ENCODE data around the gene BCKDHA. TPM values are rescaled to one million over a fixed set of nuclear protein-coding genes. Genes with fewer than 3 reads are reported as not detected.
"Not testable (repeated sequence)": the region's sequence is repeated elsewhere in the genome, so short reads cannot be mapped to it uniquely, and the experiment has no call there.

The BCKDHA gene
- total RNA-seq, 1 donor from 2014 or later = 50.4 TPM

DNA sequence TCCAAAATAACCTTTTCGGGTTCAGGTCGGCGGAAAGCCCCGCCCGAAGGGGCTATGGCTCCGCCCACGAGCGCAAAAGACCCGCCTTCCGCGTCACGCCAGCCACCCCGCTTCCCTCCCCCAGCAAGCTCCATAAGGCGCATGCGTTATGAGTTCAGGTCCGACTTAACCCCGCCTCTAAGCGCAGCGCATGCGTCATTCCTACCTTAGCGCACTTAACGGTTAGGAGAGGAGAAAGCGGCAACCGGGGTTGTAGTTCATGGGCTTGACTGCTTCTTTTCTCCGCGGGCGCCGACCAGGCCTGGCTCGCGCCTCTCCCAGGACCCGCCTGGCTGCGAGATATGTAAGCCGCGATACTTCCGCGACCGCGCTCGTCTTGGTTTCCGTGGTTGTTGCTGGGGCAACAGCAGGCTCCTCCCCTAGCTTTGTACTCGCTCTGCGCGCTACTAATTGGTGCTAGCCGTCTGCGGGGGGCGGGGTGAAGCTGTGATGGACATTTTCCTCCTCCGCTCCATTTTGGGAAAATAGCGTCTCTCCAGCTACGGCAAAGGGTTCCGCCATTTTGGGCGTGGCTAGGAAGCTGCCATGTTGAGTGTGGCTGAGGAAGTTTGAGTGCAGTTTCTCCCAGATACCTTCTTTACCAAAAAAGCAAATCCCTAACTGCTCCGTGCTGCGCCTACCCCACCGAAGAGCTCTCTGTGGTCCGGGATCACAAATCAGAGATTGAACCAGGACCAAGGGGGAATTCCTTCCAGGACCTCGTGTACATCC, 33.7 kb upstream of the BCKDHA start, which contains the start of gene B9D2:
TSS of gene B9D2 (minus strand) at position 397 of the 771 bp plus-strand sequence. CDS start 630 bp downstream, outside the sequence.
- DNase-seq = peak; percentile 99
- intact Hi-C loops (cut with DNase I) = no loop called here
- ATAC-seq (ENCODE audit: poor library complexity) = peak; percentile 97

GRCh38 chr19:41364524-41365391, 32.9 kb upstream of the BCKDHA start:
- ATAC-seq (ENCODE audit: poor library complexity) (peak; percentile 2), DNase-seq (no peak)
- intact Hi-C loops (cut with DNase I) = no loop called here

DNA sequence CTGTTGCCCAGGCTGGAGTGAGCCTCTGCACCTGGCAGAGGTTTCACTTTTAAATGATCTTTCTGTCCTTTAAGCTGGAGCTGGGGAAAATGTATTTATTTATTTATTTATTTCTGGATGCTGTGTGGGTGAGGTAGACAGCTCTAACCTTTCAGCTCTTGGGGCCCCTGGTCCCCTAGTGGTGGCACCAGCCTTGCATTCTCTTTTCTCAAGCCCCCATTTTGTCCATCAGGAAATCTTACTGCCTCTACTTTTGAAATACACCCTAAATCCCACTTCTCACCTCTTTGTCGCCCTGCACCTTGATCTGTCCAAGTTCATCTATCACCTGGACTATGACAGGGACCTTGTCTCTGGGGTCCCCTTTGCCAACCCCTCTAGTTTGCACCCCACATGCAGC, 31.5 kb upstream of the BCKDHA start:
- DNase-seq = no peak
- intact Hi-C loops (cut with DNase I) = no loop called here
- no peak for ATAC-seq (ENCODE audit: poor library complexity)

DNA sequence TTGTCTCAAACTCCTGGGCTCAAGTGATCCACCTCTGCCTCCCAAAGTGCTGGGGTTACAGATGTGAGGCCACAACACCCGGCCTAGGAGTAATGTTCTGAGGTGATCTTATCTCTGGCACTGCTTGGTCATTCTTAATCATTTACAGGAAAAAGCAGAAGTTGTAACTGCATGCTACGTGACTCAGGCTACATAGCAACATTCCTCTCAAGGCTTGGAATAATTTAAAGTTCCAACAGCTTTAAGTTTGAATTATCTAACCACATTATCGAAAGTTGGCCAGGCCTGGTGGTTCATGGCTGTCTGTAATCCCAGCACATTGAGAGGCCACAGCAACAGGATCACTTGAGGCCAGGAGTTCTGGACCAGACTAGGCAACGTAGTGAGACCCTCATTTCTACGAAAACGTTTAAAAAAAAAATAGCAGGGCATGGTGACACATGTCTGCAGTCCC, 29.7 kb upstream of the BCKDHA start:
- intact Hi-C loops (cut with DNase I) = no loop called here
- ATAC-seq (ENCODE audit: poor library complexity) (no peak), DNase-seq (no peak)

DNA sequence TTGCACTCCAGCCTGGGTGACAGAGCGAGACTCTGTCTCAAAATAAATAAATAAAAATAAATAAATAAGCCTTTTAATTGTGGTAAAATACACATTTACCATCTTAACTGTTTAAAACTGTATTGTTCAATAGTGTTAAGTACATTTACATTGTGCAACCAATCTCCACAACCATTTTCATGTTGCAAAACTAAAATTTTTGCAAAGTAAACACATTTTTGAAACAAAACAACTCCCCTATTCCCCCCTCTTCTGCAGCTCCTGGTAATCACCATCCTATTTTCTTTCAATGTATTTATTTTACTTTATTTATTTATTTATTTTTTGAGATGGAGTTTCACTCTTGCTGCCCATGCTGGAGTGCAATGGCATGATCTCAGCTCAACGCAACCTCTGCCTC, 27.8 kb upstream of the BCKDHA start:
- no peak for ATAC-seq (ENCODE audit: poor library complexity)
- DNase-seq = no peak
- intact Hi-C loops (cut with DNase I) = no loop called here

GRCh38 chr19:41371119-41371518, 26.5 kb upstream of the BCKDHA start:
- DNase-seq = not testable (repeated sequence)

DNA sequence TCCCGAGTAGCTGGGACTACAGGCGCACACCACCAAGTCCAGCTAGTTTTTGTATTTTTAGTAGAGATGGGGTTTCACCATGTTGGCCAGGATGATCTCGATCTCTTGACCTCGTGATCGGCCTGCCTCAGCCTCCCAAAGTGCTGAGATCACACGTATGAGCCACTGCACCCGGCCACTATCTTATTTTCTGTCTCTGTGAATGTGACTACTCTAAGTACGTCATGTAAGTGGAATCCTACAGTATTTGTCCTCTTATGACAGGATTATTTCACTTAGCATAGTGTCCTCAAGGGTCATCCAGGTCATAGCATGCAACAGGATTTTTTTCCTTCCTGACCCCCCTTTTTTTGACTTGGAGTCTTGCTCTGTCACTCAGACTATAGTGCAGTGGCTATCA, 26.1 kb upstream of the BCKDHA start:
- ATAC-seq (ENCODE audit: poor library complexity) (no peak), DNase-seq (no peak)
- intact Hi-C loops (cut with DNase I) = no loop called here

More at GRCh38 chr19:41371119-41371518, 26.5 kb upstream of the BCKDHA start:
- intact Hi-C loops (cut with DNase I); ATAC-seq (ENCODE audit: poor library complexity): not testable (repeated sequence)

- intact Hi-C loops (cut with DNase I) = no loop called here
- no peak for ATAC-seq (ENCODE audit: poor library complexity)
- no peak for DNase-seq
These were observed 25.1 kb upstream of the BCKDHA start for GRCh38 chr19:41372501-41372900.

- ATAC-seq (ENCODE audit: poor library complexity) (peak; percentile 88), DNase-seq (peak; percentile 94)
- intact Hi-C loops (cut with DNase I) = no loop called here
These were observed 23.6 kb upstream of the BCKDHA start for GRCh38 chr19:41373993-41374392.

- intact Hi-C loops (cut with DNase I) = no loop called here
- ATAC-seq (ENCODE audit: poor library complexity) (peak; percentile 64), DNase-seq (peak; percentile 66)
These were observed 21.2 kb upstream of the BCKDHA start, which contains the start of gene TMEM91 for GRCh38 chr19:41376241-41376997. Gene TMEM91 (plus strand): TSS chr19:41376533. CDS start chr19:41378310, 1,777 bp downstream.

GRCh38 chr19:41376998-41377365, 20.6 kb upstream of the BCKDHA start:
- intact Hi-C loops (cut with DNase I) = no loop called here
- ATAC-seq (ENCODE audit: poor library complexity) = no peak
- no peak for DNase-seq

- intact Hi-C loops (cut with DNase I) = no loop called here
- DNase-seq = no peak
- no peak for ATAC-seq (ENCODE audit: poor library complexity)
These were observed 19.5 kb upstream of the BCKDHA start for GRCh38 chr19:41377977-41378709.

DNA sequence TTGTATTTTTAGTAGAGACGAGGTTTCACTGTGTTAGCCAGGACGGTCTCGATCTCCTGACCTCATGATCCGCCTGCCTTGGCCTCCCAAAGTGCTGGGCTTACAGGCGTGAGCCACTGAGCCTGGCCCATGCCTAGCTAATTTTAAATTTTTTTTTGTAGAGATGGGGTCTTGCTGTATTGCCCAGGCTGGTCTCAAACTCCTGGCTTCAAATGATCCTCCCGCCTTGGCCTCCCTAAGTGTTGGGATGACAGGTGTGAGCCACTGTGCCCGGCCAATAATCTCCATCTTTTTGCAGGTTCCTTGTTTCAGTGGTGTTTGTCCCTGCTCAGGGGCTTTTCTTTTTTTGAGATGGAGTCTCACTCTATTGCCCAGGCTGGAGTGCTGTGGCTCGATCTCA, 16.1 kb upstream of the BCKDHA start:
- DNase-seq; intact Hi-C loops (cut with DNase I); ATAC-seq (ENCODE audit: poor library complexity): not testable (repeated sequence)

- ATAC-seq (ENCODE audit: poor library complexity) (no peak), DNase-seq (no peak)
- intact Hi-C loops (cut with DNase I) = no loop called here
These were observed 13.3 kb upstream of the BCKDHA start for GRCh38 chr19:41384351-41384750.

DNA sequence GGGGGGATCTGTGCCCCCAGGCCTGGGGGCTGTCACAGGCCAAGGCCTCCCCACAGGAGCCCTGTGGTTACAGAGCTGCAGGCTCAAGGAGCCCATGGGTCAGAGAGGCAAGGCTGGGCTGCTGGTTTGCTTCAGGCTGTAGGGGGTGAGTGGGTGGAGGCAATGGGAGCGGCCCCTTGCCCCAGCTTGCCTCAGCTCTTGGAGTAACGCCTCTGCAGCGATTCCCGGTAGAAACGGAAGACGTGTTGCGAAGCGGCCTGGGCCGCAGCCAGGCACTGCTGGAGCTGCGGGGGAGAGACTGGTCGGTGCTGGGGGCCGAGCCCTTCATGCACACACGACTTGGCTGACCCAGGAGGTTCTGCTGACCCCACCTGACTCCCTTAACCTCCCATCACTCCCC, 11.2 kb upstream of the BCKDHA start:
- DNase-seq (peak; percentile 54), ATAC-seq (ENCODE audit: poor library complexity) (peak; percentile 57)
- intact Hi-C loops (cut with DNase I) = no loop called here

GRCh38 chr19:41391618-41392017, 6.0 kb upstream of the BCKDHA start:
- intact Hi-C loops (cut with DNase I) = no loop called here
- no peak for ATAC-seq (ENCODE audit: poor library complexity)
- no peak for DNase-seq

- ATAC-seq (ENCODE audit: poor library complexity) = no peak
- no peak for DNase-seq
- intact Hi-C loops (cut with DNase I) = no loop called here
These were observed 4.8 kb upstream of the BCKDHA start for GRCh38 chr19:41392775-41393174.

GRCh38 chr19:41395355-41395754, 2.3 kb upstream of the BCKDHA start:
- DNase-seq = no peak
- intact Hi-C loops (cut with DNase I) = no loop called here
- no peak for ATAC-seq (ENCODE audit: poor library complexity)
